ENCODE measurements around the gene PARVA.

GRCh38 chr11:12478743-12479142 lies 101.4 kb downstream of the PARVA start:
- TF ChIP-seq, protein P1, sequence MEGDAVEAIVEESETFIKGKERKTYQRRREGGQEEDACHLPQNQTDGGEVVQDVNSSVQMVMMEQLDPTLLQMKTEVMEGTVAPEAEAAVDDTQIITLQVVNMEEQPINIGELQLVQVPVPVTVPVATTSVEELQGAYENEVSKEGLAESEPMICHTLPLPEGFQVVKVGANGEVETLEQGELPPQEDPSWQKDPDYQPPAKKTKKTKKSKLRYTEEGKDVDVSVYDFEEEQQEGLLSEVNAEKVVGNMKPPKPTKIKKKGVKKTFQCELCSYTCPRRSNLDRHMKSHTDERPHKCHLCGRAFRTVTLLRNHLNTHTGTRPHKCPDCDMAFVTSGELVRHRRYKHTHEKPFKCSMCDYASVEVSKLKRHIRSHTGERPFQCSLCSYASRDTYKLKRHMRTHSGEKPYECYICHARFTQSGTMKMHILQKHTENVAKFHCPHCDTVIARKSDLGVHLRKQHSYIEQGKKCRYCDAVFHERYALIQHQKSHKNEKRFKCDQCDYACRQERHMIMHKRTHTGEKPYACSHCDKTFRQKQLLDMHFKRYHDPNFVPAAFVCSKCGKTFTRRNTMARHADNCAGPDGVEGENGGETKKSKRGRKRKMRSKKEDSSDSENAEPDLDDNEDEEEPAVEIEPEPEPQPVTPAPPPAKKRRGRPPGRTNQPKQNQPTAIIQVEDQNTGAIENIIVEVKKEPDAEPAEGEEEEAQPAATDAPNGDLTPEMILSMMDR (IDR thresholded peaks at IDR 0.05): no peak
- no peak for TF ChIP-seq TCF7L2 (IDR thresholded peaks at IDR 0.05; ENCODE audit: low read depth, low read length)
- TF ChIP-seq POLR2AphosphoS5 (IDR thresholded peaks at IDR 0.05; ENCODE audit: low read depth, low read length): no peak

All from Panc1 (cell line).